Lower lobe of right lung (tissue), 2 donors: ENCODE measurements around the gene ALPI. TPM values are rescaled to one million over a fixed set of nuclear protein-coding genes. Genes with fewer than 3 reads are reported as not detected.
A peak's percentile ranks its signal among the peaks of the same experiment; 100 is the strongest.

ENCODE experiments used
- ATAC-seq, 2 donors: fragments of 200-7000 bp; cut with Tn5 transposase; one replicate each; pipeline ENCODE4 v1.9.1; 2020 to 2022; ENCODE audit warnings: mild to moderate bottlenecking in 2 of 2, moderate library complexity in 2 of 2
- DNase-seq: peaks from one replicate; pipeline ENCODE4 v3.0.0-alpha.2; 2020
- H3K27ac ChIP-seq: fragments of 200-600 bp; one replicate; pipeline ENCODE4 v1.8.0; 2022
- H3K27me3 ChIP-seq: fragments of 200-600 bp; one replicate; pipeline ENCODE4 v1.8.0; 2022; ENCODE audit warnings: low read depth
- H3K36me3 ChIP-seq: fragments of 200-600 bp; one replicate; pipeline ENCODE4 v1.8.0; 2022; ENCODE audit warnings: mild to moderate bottlenecking
- H3K4me1 ChIP-seq: fragments of 200-600 bp; one replicate; pipeline ENCODE4 v1.8.0; 2022
- H3K4me3 ChIP-seq: fragments of 200-600 bp; one replicate; pipeline ENCODE4 v1.8.0; 2022; ENCODE audit warnings: mild to moderate bottlenecking
- H3K9me3 ChIP-seq: fragments of 200-600 bp; one replicate; pipeline ENCODE4 v1.8.0; 2022
- CTCF ChIP-seq: fragments of 200-600 bp; IDR thresholded peaks from one replicate; pipeline ENCODE4 v1.8.0; 2022; ENCODE audit warnings: antibody characterized with exemption, mild to moderate bottlenecking
- intact Hi-C: fragments of 100-400 bp; cut with DNase I; formaldehyde crosslinking; loops from one replicate; pipeline ENCODE4 v1.11.0; 2022
- total RNA-seq: library from RNA; stranded (reverse); fragmentation: NEBNext Ultra II Directional; extraction: Animal tissue kit (Norgen Biotek cat#: 25700); gene quantifications from one replicate; pipeline ENCODE4 v1.2.1, GENCODE V29; 2021
- donor health status: DM: no; HTN: yes; CAD: no; lungs with severe emphysema.

The ALPI gene
- total RNA-seq, 1 donor from 2014 or later = not detected

- intact Hi-C loops = no loop called here
- no peak for TF ChIP-seq CTCF
- Histone ChIP-seq H3K4me1 (no peaks in the 10 kb centered on the region), H3K9me3 (no peaks in the 10 kb centered on the region), H3K4me3 (no peak overlapping the region), H3K27me3 (no peaks in the 10 kb centered on the region), H3K36me3 (no peaks in the 10 kb centered on the region), H3K27ac (no peak overlapping the region)
- no peak for DNase-seq
- ATAC-seq = no peak
Observed at GRCh38 chr2:232466221-232466620, 10.3 kb downstream of the ALPI start.

- ATAC-seq (peak; percentile 89 to 92), DNase-seq (peak; percentile 47)
- intact Hi-C loops = no loop called here
- H3K9me3 ChIP-seq = no peaks in the 10 kb centered on the region
- no peak for TF ChIP-seq CTCF
- H3K36me3 ChIP-seq = no peaks in the 10 kb centered on the region
- no peaks in the 10 kb centered on the region for H3K4me1 ChIP-seq
- H3K27me3 ChIP-seq = peaks cover 7% of the 10 kb centered on the region
- no peak overlapping the region for H3K27ac ChIP-seq
- H3K4me3 ChIP-seq = no peak overlapping the region
Observed at GRCh38 chr2:232473467-232473890, 17.5 kb downstream of the ALPI start.

- intact Hi-C loops = no loop called here
- ATAC-seq (no peak), DNase-seq (peak; percentile 11)
- no peaks in the 10 kb centered on the region for H3K9me3 ChIP-seq
- no peak overlapping the region for H3K4me3 ChIP-seq
- H3K27me3 ChIP-seq = peaks cover 7% of the 10 kb centered on the region
- TF ChIP-seq CTCF = no peak
- no peaks in the 10 kb centered on the region for H3K4me1 ChIP-seq
- H3K36me3 ChIP-seq = no peaks in the 10 kb centered on the region
- no peak overlapping the region for H3K27ac ChIP-seq
Observed at GRCh38 chr2:232476045-232476444, 20.1 kb downstream of the ALPI start.

GRCh38 chr2:232476791-232477190 is 20.8 kb downstream of the ALPI start:
- intact Hi-C loops = no loop called here
- Histone ChIP-seq H3K27ac (no peak overlapping the region), H3K36me3 (no peaks in the 10 kb centered on the region), H3K9me3 (no peaks in the 10 kb centered on the region), H3K4me3 (no peak overlapping the region), H3K27me3 (peaks cover 7% of the 10 kb centered on the region), H3K4me1 (no peaks in the 10 kb centered on the region)
- no peak for TF ChIP-seq CTCF
- no peak for ATAC-seq
- peak; percentile 28 for DNase-seq

- DNase-seq = peak; percentile 28
- H3K9me3 ChIP-seq = no peaks in the 10 kb centered on the region
- no peak for TF ChIP-seq CTCF
Observed at GRCh38 chr2:232477751-232478510, 22.0 kb downstream of the ALPI start.

More at GRCh38 chr2:232477751-232478510, 22.0 kb downstream of the ALPI start:
- Histone ChIP-seq H3K36me3 (no peaks in the 10 kb centered on the region), H3K27me3 (peaks cover 18% of the 10 kb centered on the region), H3K4me3 (no peak overlapping the region), H3K4me1 (no peaks in the 10 kb centered on the region), H3K27ac (no peak overlapping the region)
- intact Hi-C loops = no loop called here
- ATAC-seq = no peak
